ENCODE data around the gene HAND1.

DNA sequence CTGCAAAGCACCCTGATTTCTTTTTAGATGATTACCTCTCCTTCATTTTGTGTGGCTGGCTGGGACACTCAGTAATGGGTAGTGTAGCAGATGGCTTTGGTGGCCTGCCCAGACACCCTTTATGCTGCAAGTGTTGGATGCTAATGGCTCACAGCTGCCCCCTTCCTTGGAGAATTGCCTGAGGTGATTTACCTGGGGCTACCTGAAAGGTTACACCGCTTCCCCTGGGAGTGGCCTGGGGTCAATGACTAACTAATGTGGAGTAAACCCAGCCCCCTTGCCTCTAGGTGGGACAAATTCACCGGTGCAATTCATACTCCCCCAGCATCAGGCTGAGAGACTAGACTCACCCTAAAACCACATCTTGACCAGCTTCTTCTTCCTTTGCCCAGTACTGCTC, 23.5 kb upstream of the HAND1 start:
- TF ChIP-seq, protein P1, sequence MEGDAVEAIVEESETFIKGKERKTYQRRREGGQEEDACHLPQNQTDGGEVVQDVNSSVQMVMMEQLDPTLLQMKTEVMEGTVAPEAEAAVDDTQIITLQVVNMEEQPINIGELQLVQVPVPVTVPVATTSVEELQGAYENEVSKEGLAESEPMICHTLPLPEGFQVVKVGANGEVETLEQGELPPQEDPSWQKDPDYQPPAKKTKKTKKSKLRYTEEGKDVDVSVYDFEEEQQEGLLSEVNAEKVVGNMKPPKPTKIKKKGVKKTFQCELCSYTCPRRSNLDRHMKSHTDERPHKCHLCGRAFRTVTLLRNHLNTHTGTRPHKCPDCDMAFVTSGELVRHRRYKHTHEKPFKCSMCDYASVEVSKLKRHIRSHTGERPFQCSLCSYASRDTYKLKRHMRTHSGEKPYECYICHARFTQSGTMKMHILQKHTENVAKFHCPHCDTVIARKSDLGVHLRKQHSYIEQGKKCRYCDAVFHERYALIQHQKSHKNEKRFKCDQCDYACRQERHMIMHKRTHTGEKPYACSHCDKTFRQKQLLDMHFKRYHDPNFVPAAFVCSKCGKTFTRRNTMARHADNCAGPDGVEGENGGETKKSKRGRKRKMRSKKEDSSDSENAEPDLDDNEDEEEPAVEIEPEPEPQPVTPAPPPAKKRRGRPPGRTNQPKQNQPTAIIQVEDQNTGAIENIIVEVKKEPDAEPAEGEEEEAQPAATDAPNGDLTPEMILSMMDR (IDR thresholded peaks at IDR 0.05): no peak
- TF ChIP-seq POLR2A (IDR thresholded peaks at IDR 0.05): no peak
